ENCODE results near the gene ADAMTS12.

The ADAMTS12 gene

DNA sequence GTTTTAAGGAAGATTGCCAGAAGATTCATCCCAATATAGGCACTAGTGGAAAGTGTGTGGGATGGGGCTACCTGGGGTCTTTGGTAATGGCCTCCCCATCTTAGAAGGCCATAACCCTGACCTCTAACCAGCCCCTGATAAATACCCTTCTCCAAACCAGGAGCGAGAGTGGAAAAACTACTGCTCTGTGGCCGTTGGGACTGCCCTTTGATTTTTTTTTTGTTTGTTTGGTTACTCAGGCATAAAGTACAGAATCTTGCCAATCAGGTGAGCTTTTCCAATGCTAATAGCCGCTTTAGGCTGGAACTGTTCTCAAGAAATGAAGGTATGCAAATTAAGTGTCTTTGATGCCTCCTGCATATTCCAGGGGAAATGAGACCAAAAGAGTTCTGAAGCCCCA, 153.7 kb downstream of the ADAMTS12 start:
- Histone ChIP-seq H3K27ac (ENCODE audit: low read length, poor library complexity, severe bottlenecking) (no peak overlapping the region), H3K23ac (ENCODE audit: low read length in 2 of 2) (no peak overlapping the region), H2BK5ac (ENCODE audit: low read depth, low read length, poor library complexity, severe bottlenecking) (peak overlapping the region; percentile 37), H2AK5ac (ENCODE audit: low read length, severe bottlenecking) (peak overlapping the region; percentile 76), H3K4ac (ENCODE audit: low read depth in 1 of 2, low read length in 2 of 2) (peak overlapping the region in 1 of 2 experiments; percentile 72), H3K9ac (ENCODE audit: low read length) (no peak overlapping the region), H3K4me3 (ENCODE audit: insufficient read depth in 1 of 2, low read depth in 1 of 2, low read length in 2 of 2) (no peak overlapping the region), H2BK120ac (ENCODE audit: low read depth, low read length) (peak overlapping the region; percentile 64), H4K91ac (ENCODE audit: low read length) (peak overlapping the region; percentile 83), H3K36me3 (ENCODE audit: control insufficient read depth in 1 of 2, insufficient read depth in 2 of 2, low read depth in 1 of 2, low read length in 2 of 2) (peaks cover 8 to 17% of the 10 kb centered on the region in 2 experiments), H3K4me1 (ENCODE audit: control insufficient read depth, insufficient read depth, low read depth, low read length) (peaks cover 21% of the 10 kb centered on the region), H2AFZ (ENCODE audit: low read depth, low read length) (no peak overlapping the region), H2BK15ac (ENCODE audit: low read depth, poor library complexity, severe bottlenecking) (no peak overlapping the region), H2BK12ac (ENCODE audit: low read length in 2 of 2) (peak overlapping the region; percentile 71 to 78), H3K9me3 (ENCODE audit: control insufficient read depth, low read length) (no peaks in the 10 kb centered on the region), H4K8ac (ENCODE audit: low read length) (peak overlapping the region; percentile 87), H3K4me2 (ENCODE audit: low read length, poor library complexity, severe bottlenecking) (no peak overlapping the region), H3K27me3 (ENCODE audit: control insufficient read depth in 1 of 2, insufficient read depth in 1 of 2, low read length in 2 of 2) (no peaks in the 10 kb centered on the region), H3K14ac (ENCODE audit: low read length in 2 of 2) (no peak overlapping the region), H3K79me1 (replicated peaks; ENCODE audit: low read length, poor library complexity, severe bottlenecking) (peaks cover 25% of the 10 kb centered on the region), H3K18ac (ENCODE audit: low read depth in 1 of 2, low read length in 2 of 2) (peak overlapping the region; percentile 69 to 85)
- no peak for DNase-seq
- WGBS: 97% methylated on average over 3 of the region's 3 CpGs

DNA sequence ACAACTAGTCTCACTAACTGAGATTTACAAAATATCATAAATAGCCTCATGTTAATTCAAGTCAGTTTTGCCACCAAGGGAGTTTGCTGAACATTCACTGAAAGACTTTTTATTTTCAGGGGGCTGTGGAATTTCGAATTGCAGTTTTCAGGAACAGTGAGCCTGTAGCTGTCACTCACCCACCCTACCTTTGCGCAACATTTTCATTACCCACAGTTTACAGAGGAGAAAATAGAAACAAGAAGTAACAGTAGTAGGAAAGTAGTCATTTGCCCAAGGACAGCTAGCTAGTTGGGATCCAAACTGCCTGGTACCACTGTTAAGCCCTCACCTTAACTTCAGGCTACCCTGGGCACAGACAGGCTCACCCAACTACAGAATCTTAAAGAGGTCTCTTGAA, 154.1 kb downstream of the ADAMTS12 start:
- H2BK15ac ChIP-seq (ENCODE audit: low read depth, poor library complexity, severe bottlenecking): no peak overlapping the region
- no CpG with 5 or more reads among the region's 2 CpGs for WGBS
- H2BK12ac ChIP-seq (ENCODE audit: low read length in 2 of 2): peak overlapping the region in 1 of 2 experiments; percentile 78
- no peaks in the 10 kb centered on the region for H3K27me3 ChIP-seq (ENCODE audit: control insufficient read depth in 1 of 2, insufficient read depth in 1 of 2, low read length in 2 of 2)
- H2BK5ac ChIP-seq (ENCODE audit: low read depth, low read length, poor library complexity, severe bottlenecking): peak overlapping the region; percentile 37
- no peak overlapping the region for H4K91ac ChIP-seq (ENCODE audit: low read length)
- no peak overlapping the region for H3K14ac ChIP-seq (ENCODE audit: low read length in 2 of 2)
- H3K79me1 ChIP-seq (replicated peaks; ENCODE audit: low read length, poor library complexity, severe bottlenecking): peaks cover 25% of the 10 kb centered on the region
- no peaks in the 10 kb centered on the region for H3K9me3 ChIP-seq (ENCODE audit: control insufficient read depth, low read length)
- H3K9ac ChIP-seq (ENCODE audit: low read length): no peak overlapping the region
- H4K8ac ChIP-seq (ENCODE audit: low read length): peak overlapping the region; percentile 76
- H3K27ac ChIP-seq (ENCODE audit: low read length, poor library complexity, severe bottlenecking): no peak overlapping the region
- peak; percentile 33 for DNase-seq
- no peak overlapping the region for H3K23ac ChIP-seq (ENCODE audit: low read length in 2 of 2)
- H3K4ac ChIP-seq (ENCODE audit: low read depth in 1 of 2, low read length in 2 of 2): peak overlapping the region in 1 of 2 experiments; percentile 72
- H3K4me2 ChIP-seq (ENCODE audit: low read length, poor library complexity, severe bottlenecking): no peak overlapping the region
- peaks cover 8 to 17% of the 10 kb centered on the region in 2 experiments for H3K36me3 ChIP-seq (ENCODE audit: control insufficient read depth in 1 of 2, insufficient read depth in 2 of 2, low read depth in 1 of 2, low read length in 2 of 2)
- no peak overlapping the region for H2AFZ ChIP-seq (ENCODE audit: low read depth, low read length)
- peak overlapping the region; percentile 69 to 85 for H3K18ac ChIP-seq (ENCODE audit: low read depth in 1 of 2, low read length in 2 of 2)
- peaks cover 18% of the 10 kb centered on the region for H3K4me1 ChIP-seq (ENCODE audit: control insufficient read depth, insufficient read depth, low read depth, low read length)
- peak overlapping the region; percentile 76 for H2AK5ac ChIP-seq (ENCODE audit: low read length, severe bottlenecking)
- peak overlapping the region; percentile 64 for H2BK120ac ChIP-seq (ENCODE audit: low read depth, low read length)
- H3K4me3 ChIP-seq (ENCODE audit: insufficient read depth in 1 of 2, low read depth in 1 of 2, low read length in 2 of 2): no peak overlapping the region

DNA sequence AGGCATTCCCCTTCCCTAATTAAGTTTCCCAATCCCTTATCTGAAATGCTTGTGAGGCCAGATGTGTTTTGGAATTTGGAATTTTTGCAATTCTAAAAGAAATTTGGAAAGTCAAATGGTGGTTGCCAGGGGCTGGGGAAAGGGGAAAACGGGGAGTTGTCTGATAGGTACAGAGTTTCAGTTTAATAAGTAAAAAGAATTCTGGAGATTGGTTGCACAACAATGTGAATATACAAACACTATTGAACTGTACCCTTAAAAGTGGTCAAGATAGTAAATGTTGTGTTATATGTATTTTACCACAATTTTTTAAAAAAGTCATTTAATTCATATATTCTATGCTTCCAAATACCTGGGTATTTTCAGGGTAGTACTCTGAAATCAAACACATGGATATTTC, 154.5 kb downstream of the ADAMTS12 start:
- H3K23ac ChIP-seq (ENCODE audit: low read length in 2 of 2): no peak overlapping the region
- peak overlapping the region; percentile 51 for H2BK120ac ChIP-seq (ENCODE audit: low read depth, low read length)
- peak overlapping the region; percentile 12 for H2AK5ac ChIP-seq (ENCODE audit: low read length, severe bottlenecking)
- H3K36me3 ChIP-seq (ENCODE audit: control insufficient read depth in 1 of 2, insufficient read depth in 2 of 2, low read depth in 1 of 2, low read length in 2 of 2): peaks cover 8 to 17% of the 10 kb centered on the region in 2 experiments
- H3K4ac ChIP-seq (ENCODE audit: low read depth in 1 of 2, low read length in 2 of 2): peak overlapping the region; percentile 49 to 69
- H4K8ac ChIP-seq (ENCODE audit: low read length): peak overlapping the region; percentile 59
- no peaks in the 10 kb centered on the region for H3K27me3 ChIP-seq (ENCODE audit: control insufficient read depth in 1 of 2, insufficient read depth in 1 of 2, low read length in 2 of 2)
- H3K79me1 ChIP-seq (replicated peaks; ENCODE audit: low read length, poor library complexity, severe bottlenecking): peaks cover 25% of the 10 kb centered on the region
- H3K18ac ChIP-seq (ENCODE audit: low read depth in 1 of 2, low read length in 2 of 2): peak overlapping the region; percentile 68 to 72
- peak overlapping the region in 1 of 2 experiments; percentile 80 for H2BK12ac ChIP-seq (ENCODE audit: low read length in 2 of 2)
- no peak overlapping the region for H3K4me3 ChIP-seq (ENCODE audit: insufficient read depth in 1 of 2, low read depth in 1 of 2, low read length in 2 of 2)
- H2BK15ac ChIP-seq (ENCODE audit: low read depth, poor library complexity, severe bottlenecking): no peak overlapping the region
- no peak overlapping the region for H4K91ac ChIP-seq (ENCODE audit: low read length)
- H3K4me1 ChIP-seq (ENCODE audit: control insufficient read depth, insufficient read depth, low read depth, low read length): peaks cover 18% of the 10 kb centered on the region
- no peak overlapping the region for H2BK5ac ChIP-seq (ENCODE audit: low read depth, low read length, poor library complexity, severe bottlenecking)
- no peak for DNase-seq
- no peak overlapping the region for H3K14ac ChIP-seq (ENCODE audit: low read length in 2 of 2)
- H2AFZ ChIP-seq (ENCODE audit: low read depth, low read length): no peak overlapping the region
- H3K4me2 ChIP-seq (ENCODE audit: low read length, poor library complexity, severe bottlenecking): no peak overlapping the region
- WGBS: 60% methylated on average over 1 of the region's 1 CpG
- H3K27ac ChIP-seq (ENCODE audit: low read length, poor library complexity, severe bottlenecking): peak overlapping the region; percentile 70
- no peaks in the 10 kb centered on the region for H3K9me3 ChIP-seq (ENCODE audit: control insufficient read depth, low read length)
- H3K9ac ChIP-seq (ENCODE audit: low read length): no peak overlapping the region

DNA sequence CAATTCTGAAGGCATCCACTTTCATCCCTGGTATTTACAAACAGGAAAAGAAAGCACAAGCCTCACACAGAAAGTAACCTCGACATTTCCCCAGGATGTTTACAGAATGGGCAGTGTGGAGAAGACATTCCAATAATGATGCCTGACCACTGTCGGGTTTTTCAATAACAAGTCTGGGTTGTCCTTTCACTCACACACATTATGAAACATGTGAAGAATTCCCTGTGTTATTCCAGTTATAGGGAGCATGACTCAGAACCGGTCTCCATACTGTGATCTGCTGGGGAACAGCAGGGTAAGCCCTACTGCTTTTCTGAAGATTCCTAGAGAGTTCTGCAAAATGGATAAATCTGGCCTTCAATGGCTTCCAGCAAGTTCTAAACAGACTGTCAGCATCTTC, 155.3 kb downstream of the ADAMTS12 start:
- peaks cover 28% of the 10 kb centered on the region for H3K79me1 ChIP-seq (replicated peaks; ENCODE audit: low read length, poor library complexity, severe bottlenecking)
- no peak overlapping the region for H3K14ac ChIP-seq (ENCODE audit: low read length in 2 of 2)
- H3K4me2 ChIP-seq (ENCODE audit: low read length, poor library complexity, severe bottlenecking): no peak overlapping the region
- H3K27me3 ChIP-seq (ENCODE audit: control insufficient read depth in 1 of 2, insufficient read depth in 1 of 2, low read length in 2 of 2): no peaks in the 10 kb centered on the region
- H3K23ac ChIP-seq (ENCODE audit: low read length in 2 of 2): no peak overlapping the region
- H3K18ac ChIP-seq (ENCODE audit: low read depth in 1 of 2, low read length in 2 of 2): peak overlapping the region; percentile 68 to 72
- H2AK5ac ChIP-seq (ENCODE audit: low read length, severe bottlenecking): no peak overlapping the region
- H2BK120ac ChIP-seq (ENCODE audit: low read depth, low read length): peak overlapping the region; percentile 51
- H2AFZ ChIP-seq (ENCODE audit: low read depth, low read length): no peak overlapping the region
- no peak overlapping the region for H4K8ac ChIP-seq (ENCODE audit: low read length)
- WGBS: 0% methylated on average over 3 of the region's 3 CpGs
- peaks cover 8 to 17% of the 10 kb centered on the region in 2 experiments for H3K36me3 ChIP-seq (ENCODE audit: control insufficient read depth in 1 of 2, insufficient read depth in 2 of 2, low read depth in 1 of 2, low read length in 2 of 2)
- H3K4me1 ChIP-seq (ENCODE audit: control insufficient read depth, insufficient read depth, low read depth, low read length): peaks cover 21% of the 10 kb centered on the region
- peak overlapping the region; percentile 3 for H4K91ac ChIP-seq (ENCODE audit: low read length)
- H3K27ac ChIP-seq (ENCODE audit: low read length, poor library complexity, severe bottlenecking): peak overlapping the region; percentile 70
- no peak overlapping the region for H2BK5ac ChIP-seq (ENCODE audit: low read depth, low read length, poor library complexity, severe bottlenecking)
- H3K9me3 ChIP-seq (ENCODE audit: control insufficient read depth, low read length): no peaks in the 10 kb centered on the region
- H3K4me3 ChIP-seq (ENCODE audit: insufficient read depth in 1 of 2, low read depth in 1 of 2, low read length in 2 of 2): no peak overlapping the region
- no peak overlapping the region for H3K9ac ChIP-seq (ENCODE audit: low read length)
- peak; percentile 99 for DNase-seq
- H2BK15ac ChIP-seq (ENCODE audit: low read depth, poor library complexity, severe bottlenecking): no peak overlapping the region
- H3K4ac ChIP-seq (ENCODE audit: low read depth in 1 of 2, low read length in 2 of 2): peak overlapping the region in 1 of 2 experiments; percentile 49
- peak overlapping the region in 1 of 2 experiments; percentile 20 for H2BK12ac ChIP-seq (ENCODE audit: low read length in 2 of 2)

All from mesenchymal stem cell (in vitro differentiated cells and primary cell).